Chondrocyte (in vitro differentiated cells): ENCODE results near the gene CSPG5. TPM values are rescaled to one million over a fixed set of nuclear protein-coding genes. Genes with fewer than 3 reads are reported as not detected.

ENCODE experiments used
- DNase-seq: peaks from one replicate; pipeline ENCODE4 v3.0.0; 2021; ENCODE audit warnings: mixed read lengths, low spot score
- H3K27ac Mint-ChIP-seq: one replicate; pipeline ENCODE4 v1.8.0; 2021; ENCODE audit warnings: mild to moderate bottlenecking, moderate library complexity, mixed read lengths; ENCODE audit not compliant: unreplicated experiment
- H3K27me3 Mint-ChIP-seq: 2 replicates; pipeline ENCODE4 v1.8.0; 2021; ENCODE audit warnings: low read depth, mixed read lengths
- H3K36me3 Mint-ChIP-seq: 2 replicates; pipeline ENCODE4 v1.8.0; 2021; ENCODE audit warnings: low read depth, mixed read lengths
- H3K4me1 Mint-ChIP-seq: 2 replicates; pipeline ENCODE4 v1.8.0; 2021; ENCODE audit warnings: low read depth, mild to moderate bottlenecking, mixed read lengths
- H3K4me3 Mint-ChIP-seq: one replicate; pipeline ENCODE4 v1.8.0; 2021; ENCODE audit warnings: mild to moderate bottlenecking, moderate library complexity, mixed read lengths; ENCODE audit not compliant: unreplicated experiment
- H3K9me3 Mint-ChIP-seq: 2 replicates; pipeline ENCODE4 v1.8.0; 2021; ENCODE audit warnings: low read depth, mixed read lengths
- total RNA-seq: library from RNA; stranded (reverse); gene quantifications from 3 replicates; pipeline ENCODE4 v1.2.1, GENCODE V29; 2021
- TF ChIP-seq, protein P1 (sequence below): fragments of 200-600 bp; sonication (generic); IDR thresholded peaks from 2 replicates; pipeline ENCODE4 v1.5.0; 2021; ENCODE audit warnings: antibody characterized with exemption, mild to moderate bottlenecking, moderate library complexity

CSPG5 gene
- total RNA-seq, 1 donor from 2014 or later, result 2.8 TPM

DNA sequence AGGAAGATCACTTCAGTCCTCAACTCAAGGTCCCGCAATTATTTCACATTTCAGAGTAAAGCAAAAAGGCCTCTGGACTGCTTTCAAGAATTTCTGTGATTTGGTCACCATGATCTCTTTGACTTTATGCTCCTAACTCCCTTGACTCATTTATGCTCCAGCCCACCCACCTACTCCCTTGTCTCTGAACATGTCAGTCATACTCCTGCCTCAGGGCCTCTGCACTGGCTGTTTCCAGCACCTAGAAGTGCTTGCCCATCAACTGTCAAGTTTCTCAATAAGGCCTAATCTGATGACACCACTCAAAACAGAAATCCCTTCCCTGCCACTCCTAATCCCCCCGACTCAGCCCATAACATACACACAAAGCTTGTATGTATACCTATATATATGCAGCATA, 36.1 kb upstream of the CSPG5 start:
- peaks cover 57% of the 10 kb centered on the region for H3K4me1 Mint-ChIP-seq
- no peak for DNase-seq
- H3K27ac Mint-ChIP-seq, result no peak overlapping the region
- peaks cover 20% of the 10 kb centered on the region for H3K36me3 Mint-ChIP-seq
- TF ChIP-seq, protein P1, sequence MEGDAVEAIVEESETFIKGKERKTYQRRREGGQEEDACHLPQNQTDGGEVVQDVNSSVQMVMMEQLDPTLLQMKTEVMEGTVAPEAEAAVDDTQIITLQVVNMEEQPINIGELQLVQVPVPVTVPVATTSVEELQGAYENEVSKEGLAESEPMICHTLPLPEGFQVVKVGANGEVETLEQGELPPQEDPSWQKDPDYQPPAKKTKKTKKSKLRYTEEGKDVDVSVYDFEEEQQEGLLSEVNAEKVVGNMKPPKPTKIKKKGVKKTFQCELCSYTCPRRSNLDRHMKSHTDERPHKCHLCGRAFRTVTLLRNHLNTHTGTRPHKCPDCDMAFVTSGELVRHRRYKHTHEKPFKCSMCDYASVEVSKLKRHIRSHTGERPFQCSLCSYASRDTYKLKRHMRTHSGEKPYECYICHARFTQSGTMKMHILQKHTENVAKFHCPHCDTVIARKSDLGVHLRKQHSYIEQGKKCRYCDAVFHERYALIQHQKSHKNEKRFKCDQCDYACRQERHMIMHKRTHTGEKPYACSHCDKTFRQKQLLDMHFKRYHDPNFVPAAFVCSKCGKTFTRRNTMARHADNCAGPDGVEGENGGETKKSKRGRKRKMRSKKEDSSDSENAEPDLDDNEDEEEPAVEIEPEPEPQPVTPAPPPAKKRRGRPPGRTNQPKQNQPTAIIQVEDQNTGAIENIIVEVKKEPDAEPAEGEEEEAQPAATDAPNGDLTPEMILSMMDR, result no peak
- no peaks in the 10 kb centered on the region for H3K9me3 Mint-ChIP-seq
- no peak overlapping the region for H3K4me3 Mint-ChIP-seq
- no peaks in the 10 kb centered on the region for H3K27me3 Mint-ChIP-seq

DNA sequence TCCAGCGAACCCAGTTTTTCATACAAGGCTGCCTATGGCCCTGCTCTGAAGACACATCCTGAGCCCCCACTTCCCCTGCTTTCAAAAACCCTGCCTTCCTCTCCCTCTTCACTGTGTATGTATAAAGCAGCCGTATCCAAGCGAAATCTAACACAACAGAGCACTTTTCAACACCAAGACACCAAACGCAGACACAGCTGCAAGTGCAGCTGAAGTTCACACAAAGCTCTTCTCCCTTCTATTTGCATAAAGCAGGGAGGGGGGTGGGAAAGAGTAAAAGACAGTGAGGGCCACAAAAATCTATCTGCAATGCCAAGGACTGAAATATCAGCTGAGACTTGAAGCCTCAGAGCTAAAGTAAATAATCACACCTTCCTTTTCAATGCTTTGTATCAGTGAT, 35.1 kb upstream of the CSPG5 start:
- DNase-seq, result no peak
- TF ChIP-seq, protein P1, result no peak
- peaks cover 47% of the 10 kb centered on the region for H3K4me1 Mint-ChIP-seq
- H3K27ac Mint-ChIP-seq, result no peak overlapping the region
- no peak overlapping the region for H3K4me3 Mint-ChIP-seq
- peaks cover 18% of the 10 kb centered on the region for H3K36me3 Mint-ChIP-seq
- no peaks in the 10 kb centered on the region for H3K9me3 Mint-ChIP-seq
- no peaks in the 10 kb centered on the region for H3K27me3 Mint-ChIP-seq

DNA sequence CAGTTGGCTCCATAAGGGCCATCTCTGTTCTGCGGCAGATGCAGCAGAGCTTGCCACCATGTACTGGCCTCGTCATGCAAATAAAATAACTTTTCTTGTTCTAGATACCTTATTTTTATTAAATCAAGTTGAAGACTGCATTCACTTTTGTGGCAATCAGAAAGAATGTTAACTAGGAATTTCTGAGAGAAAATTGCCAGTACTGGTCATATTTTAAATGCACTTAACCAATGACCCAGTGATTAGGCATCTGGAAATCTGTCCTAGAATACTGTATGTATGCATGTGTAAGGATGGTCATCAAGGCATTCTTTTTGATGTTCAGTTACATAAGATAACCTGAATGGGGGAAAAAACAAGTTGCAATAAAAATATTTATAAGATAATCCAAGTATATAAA, 34.2 kb upstream of the CSPG5 start:
- no peak overlapping the region for H3K4me3 Mint-ChIP-seq
- H3K27ac Mint-ChIP-seq, result no peak overlapping the region
- no peak for DNase-seq
- TF ChIP-seq, protein P1, result no peak
- H3K36me3 Mint-ChIP-seq, result peaks cover 24% of the 10 kb centered on the region
- H3K27me3 Mint-ChIP-seq, result no peaks in the 10 kb centered on the region
- H3K4me1 Mint-ChIP-seq, result peaks cover 38% of the 10 kb centered on the region
- no peaks in the 10 kb centered on the region for H3K9me3 Mint-ChIP-seq

DNA sequence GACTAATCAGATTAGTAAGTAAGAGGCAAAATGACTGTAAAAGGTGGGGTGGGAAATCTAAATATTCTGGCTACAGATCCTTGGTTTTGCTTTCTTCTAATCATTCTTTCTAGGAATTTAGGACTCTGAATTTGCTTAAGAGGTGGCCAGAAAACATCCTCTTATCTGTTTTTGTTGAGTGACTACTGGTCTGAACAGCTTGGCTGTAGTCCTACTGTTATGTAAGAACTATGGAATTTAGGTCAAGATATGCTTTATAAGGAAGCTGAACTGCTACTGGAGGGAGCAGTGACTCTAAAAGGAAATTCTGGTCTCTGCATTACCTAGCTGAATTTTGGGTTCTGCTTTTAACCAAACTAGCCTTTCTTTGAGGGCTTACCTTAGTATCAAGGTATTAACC, 33.5 kb upstream of the CSPG5 start:
- Mint-ChIP-seq H3K27me3 (no peaks in the 10 kb centered on the region), H3K4me3 (no peak overlapping the region), H3K27ac (peak overlapping the region; percentile 85), H3K36me3 (peaks cover 24% of the 10 kb centered on the region), H3K9me3 (no peaks in the 10 kb centered on the region), H3K4me1 (peaks cover 31% of the 10 kb centered on the region)
- DNase-seq, result no peak
- TF ChIP-seq, protein P1, result no peak

DNA sequence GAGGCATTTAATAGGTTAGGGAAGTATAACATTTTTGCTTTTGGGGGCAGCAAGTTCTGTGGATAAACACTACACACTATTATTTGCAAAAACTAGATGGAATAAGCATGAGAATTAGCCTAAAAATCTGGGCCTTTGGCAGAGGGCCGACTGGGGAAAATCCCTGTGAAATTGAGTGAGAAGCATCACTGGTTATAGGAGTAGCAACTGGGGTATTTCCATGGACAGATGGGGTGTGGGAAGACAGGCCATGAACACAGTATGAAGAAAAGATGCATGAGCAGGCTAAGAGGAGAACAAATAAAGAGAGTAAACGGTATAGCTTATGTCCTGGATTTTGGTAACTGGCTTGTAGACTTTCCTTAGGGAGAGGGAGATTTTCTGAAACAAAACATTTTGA, 32.9 kb upstream of the CSPG5 start:
- H3K9me3 Mint-ChIP-seq, result no peaks in the 10 kb centered on the region
- TF ChIP-seq, protein P1, result no peak
- H3K4me3 Mint-ChIP-seq, result no peak overlapping the region
- H3K27ac Mint-ChIP-seq, result peak overlapping the region; percentile 85
- no peaks in the 10 kb centered on the region for H3K27me3 Mint-ChIP-seq
- peaks cover 24% of the 10 kb centered on the region for H3K36me3 Mint-ChIP-seq
- H3K4me1 Mint-ChIP-seq, result peaks cover 28% of the 10 kb centered on the region
- DNase-seq, result no peak
